PFSK-1 (cell line): ENCODE measurements around the gene ZBTB16.

Experiments used
- FOXP2 ChIP-seq: optimal IDR thresholded peaks from 2 replicates; pipeline ENCODE3; 2011; ENCODE audit warnings: borderline replicate concordance, control low read depth, inconsistent platforms; ENCODE audit not compliant: insufficient read depth; ENCODE audit errors: extremely low read length, extremely low read depth
- POLR2AphosphoS5 ChIP-seq: IDR thresholded peaks from 2 replicates; pipeline ENCODE4 v1.6.1; 2012; ENCODE audit warnings: low read depth, mild to moderate bottlenecking, control low read depth, low read length, moderate library complexity
- REST ChIP-seq, 2 experiments: IDR thresholded peaks; 2 replicates each; pipeline versions ENCODE4 v1.6.1 to v1.8.0; 2011 to 2012; ENCODE audit warnings: low read depth in 2 of 2, low read length in 2 of 2, control low read depth in 1 of 2, inconsistent platforms in 1 of 2, mild to moderate bottlenecking in 1 of 2, moderate library complexity in 1 of 2; ENCODE audit not compliant: insufficient read depth in 1 of 2
- SIN3A ChIP-seq: IDR thresholded peaks from 2 replicates; pipeline ENCODE4 v1.6.1; 2012; ENCODE audit warnings: mild to moderate bottlenecking, low read length, moderate library complexity, borderline replicate concordance; ENCODE audit not compliant: insufficient read depth
- TAF1 ChIP-seq: IDR thresholded peaks from 2 replicates; pipeline ENCODE4 v1.6.1; 2012; ENCODE audit warnings: low read length, control low read depth, borderline replicate concordance; ENCODE audit not compliant: insufficient read depth

- TF ChIP-seq SIN3A: no peak
- no peak for TF ChIP-seq REST (IDR thresholded peaks at IDR 0.05; ENCODE audit: insufficient read depth in 1 of 2, low read depth in 2 of 2, low read length in 2 of 2)
- no peak for TF ChIP-seq POLR2AphosphoS5
- TF ChIP-seq TAF1: no peak
- no peak for TF ChIP-seq FOXP2
These were observed 22.3 kb downstream of the ZBTB16 start for GRCh38 chr11:114081641-114082414.
